ENCODE data around the gene P3H2.
A peak's percentile ranks its signal among the peaks of the same experiment; 100 is the strongest.
"Not testable (repeated sequence)": the region's sequence is repeated elsewhere in the genome, so short reads cannot be mapped to it uniquely, and the experiment has no call there.

Gene P3H2

GRCh38 chr3:189967254-189967865, 153.3 kb downstream of the P3H2 start:
- peak; percentile 55 for DNase-seq

GRCh38 chr3:189966843-189967242, 153.9 kb downstream of the P3H2 start:
- DNase-seq = no peak

GRCh38 chr3:189964623-189965332, 155.9 kb downstream of the P3H2 start:
- DNase-seq = no peak

GRCh38 chr3:189962466-189962865, 158.2 kb downstream of the P3H2 start:
- no peak for DNase-seq

- peak; percentile 68 for DNase-seq
Measured at GRCh38 chr3:189961522-189962161, 159.1 kb downstream of the P3H2 start.

GRCh38 chr3:189961086-189961485, 159.6 kb downstream of the P3H2 start:
- DNase-seq = not testable (repeated sequence)

GRCh38 chr3:189954733-189955665, 165.7 kb downstream of the P3H2 start:
- DNase-seq = no peak

GRCh38 chr3:189953551-189953950, 167.1 kb downstream of the P3H2 start:
- DNase-seq = no peak

- DNase-seq = no peak
Measured at GRCh38 chr3:189952272-189952671, 168.4 kb downstream of the P3H2 start.

GRCh38 chr3:189950258-189950657, 170.4 kb downstream of the P3H2 start:
- DNase-seq = no peak

- no peak for DNase-seq
Measured at GRCh38 chr3:189949580-189949979, 171.1 kb downstream of the P3H2 start.

- DNase-seq = no peak
Measured at GRCh38 chr3:189948724-189949045, 172.0 kb downstream of the P3H2 start.

GRCh38 chr3:189947948-189948723, 172.6 kb downstream of the P3H2 start:
- peak; percentile 10 for DNase-seq

GRCh38 chr3:189947068-189947467, 173.6 kb downstream of the P3H2 start:
- DNase-seq = no peak

GRCh38 chr3:189945935-189946709, 174.6 kb downstream of the P3H2 start:
- no peak for DNase-seq

- no peak for DNase-seq
Measured at GRCh38 chr3:189944285-189945145, 176.2 kb downstream of the P3H2 start.

- DNase-seq = no peak
Measured at GRCh38 chr3:189942948-189943347, 177.7 kb downstream of the P3H2 start.

GRCh38 chr3:189941679-189942078, 179.0 kb downstream of the P3H2 start:
- DNase-seq = no peak

- DNase-seq = no peak
Measured at GRCh38 chr3:189941125-189941524, 179.6 kb downstream of the P3H2 start.

GRCh38 chr3:189937302-189938127, 183.2 kb downstream of the P3H2 start:
- no peak for DNase-seq

Data from NCI-H2171 (cell line).